Coronary artery (tissue), 2 donors: Measurements from ENCODE around the gene RGS6.
A peak's percentile ranks its signal among the peaks of the same experiment; 100 is the strongest.

Experiments used
- DNase-seq: peaks from one replicate; pipeline ENCODE4 v3.0.0-alpha.2; 2017; ENCODE audit warnings: low spot score
- H3K27ac ChIP-seq, 2 donors: fragments of 200-600 bp; sonication (generic); one replicate each; pipeline ENCODE4 v1.5.1; 2016 to 2019
- H3K4me3 ChIP-seq: fragments of 200-600 bp; sonication (generic); 2 replicates; pipeline ENCODE4 v1.5.1; 2016; ENCODE audit warnings: mild to moderate bottlenecking, moderate library complexity
- CTCF ChIP-seq: fragments of 200-600 bp; sonication (generic); IDR thresholded peaks from one replicate; pipeline ENCODE4 v1.5.1; 2019; ENCODE audit warnings: antibody characterized with exemption

The RGS6 gene

GRCh38 chr14:72543341-72543740, 611.1 kb downstream of the RGS6 start:
- Histone ChIP-seq H3K4me3 (no peak overlapping the region), H3K27ac (no peak overlapping the region)
- no peak for DNase-seq
- no peak for TF ChIP-seq CTCF

DNA sequence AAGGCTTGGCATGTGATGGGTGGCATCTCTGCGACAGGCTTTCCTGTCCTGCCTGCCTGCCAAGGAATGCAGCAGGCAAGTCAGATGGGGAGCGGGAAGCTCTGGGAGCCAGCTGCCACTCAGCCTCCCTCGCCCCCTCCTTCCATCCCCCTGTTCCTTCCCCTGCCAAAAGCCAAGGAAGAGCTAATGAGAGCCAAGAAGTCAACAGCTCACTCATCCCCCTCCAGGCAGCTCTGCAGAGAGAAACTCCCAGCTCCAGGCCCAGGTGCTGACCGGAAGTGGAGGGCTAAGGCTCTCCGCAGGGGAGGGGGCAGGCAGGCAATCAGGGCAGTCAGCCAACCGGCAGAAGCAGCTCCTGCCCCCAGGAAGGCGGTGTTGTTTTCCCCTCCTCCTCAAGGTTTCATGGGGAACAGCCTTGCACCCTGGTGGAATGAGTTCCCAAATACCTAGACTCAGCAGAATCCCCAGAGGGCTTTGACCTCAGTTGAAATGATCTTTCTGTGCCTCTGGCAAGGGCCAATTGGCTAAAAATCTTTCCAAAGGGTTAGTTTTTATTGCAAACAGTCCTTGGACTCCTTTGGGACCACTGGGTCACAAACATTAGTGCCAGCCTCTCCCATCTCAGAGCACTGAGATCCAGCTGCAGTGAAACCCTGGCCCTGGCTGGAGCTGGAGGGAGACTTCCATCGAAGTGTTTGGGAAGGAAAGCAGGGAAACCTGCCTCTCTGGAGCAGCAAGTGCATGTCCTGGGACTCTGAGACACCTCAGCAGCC, 612.6 kb downstream of the RGS6 start:
- no peak for DNase-seq
- peak overlapping the region; percentile 48 to 76 for H3K27ac ChIP-seq
- no peak for TF ChIP-seq CTCF
- H3K4me3 ChIP-seq, result no peak overlapping the region

- H3K4me3 ChIP-seq, result no peak overlapping the region
- H3K27ac ChIP-seq, result peak overlapping the region; percentile 48 to 76
- DNase-seq, result no peak
- no peak for TF ChIP-seq CTCF
Observed at GRCh38 chr14:72545411-72546311, 613.4 kb downstream of the RGS6 start.

- no peak for DNase-seq
- no peak overlapping the region for H3K27ac ChIP-seq
- no peak overlapping the region for H3K4me3 ChIP-seq
- TF ChIP-seq CTCF, result no peak
Observed at GRCh38 chr14:72546344-72547016, 614.3 kb downstream of the RGS6 start.

DNA sequence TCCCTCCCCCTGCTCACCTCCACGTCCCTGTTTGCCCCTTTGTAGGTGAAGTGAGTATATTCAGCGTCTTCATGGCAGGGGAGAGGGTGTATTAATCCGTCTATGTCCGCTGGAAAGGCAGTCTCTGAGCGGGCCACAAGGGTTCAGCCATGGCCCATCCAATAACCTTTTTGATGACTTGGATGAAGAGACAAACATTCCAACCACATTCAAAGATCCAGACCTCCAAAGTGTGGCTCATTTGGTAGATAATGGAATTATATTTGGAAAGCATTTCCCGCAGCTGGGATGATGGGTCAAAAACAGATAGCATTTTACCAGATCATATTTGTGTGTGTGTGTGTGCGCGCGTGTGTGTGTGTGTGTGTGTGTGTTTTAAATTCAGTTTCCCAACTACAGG, 615.8 kb downstream of the RGS6 start:
- no peak overlapping the region for H3K4me3 ChIP-seq
- TF ChIP-seq CTCF, result no peak
- no peak for DNase-seq
- no peak overlapping the region for H3K27ac ChIP-seq

GRCh38 chr14:72549026-72549425, 616.8 kb downstream of the RGS6 start:
- H3K27ac ChIP-seq, result no peak overlapping the region
- no peak overlapping the region for H3K4me3 ChIP-seq
- TF ChIP-seq CTCF, result no peak
- no peak for DNase-seq
